GM19395 (cell line): ENCODE measurements around the gene RFC4.

Source experiments
- ATAC-seq: cut with Tn5 transposase; IDR thresholded peaks from one replicate; pipeline ENCODE4 v1.9.1; 2021; ENCODE audit warnings: mild to moderate bottlenecking, moderate library complexity; ENCODE audit not compliant: unreplicated experiment

Gene RFC4

DNA sequence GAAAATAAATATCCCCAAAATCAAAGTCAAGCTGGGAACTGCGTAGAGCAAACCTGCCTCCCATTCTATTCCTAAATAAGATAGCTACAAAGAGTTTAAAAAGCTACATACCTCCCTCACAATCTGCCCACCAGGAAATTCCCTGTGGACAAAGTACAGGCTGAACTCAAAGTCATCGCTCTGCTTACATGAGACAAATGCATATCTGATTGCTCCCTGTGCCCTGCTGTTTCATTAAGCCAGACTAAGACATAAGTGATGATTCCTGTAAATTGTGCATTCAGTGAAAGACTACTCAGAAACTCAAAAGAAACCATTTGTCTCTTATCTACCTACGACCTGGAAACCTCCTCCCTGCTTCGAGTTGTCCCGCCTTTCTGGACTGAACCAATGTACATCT, 51.4 kb downstream of the RFC4 start:
- ATAC-seq = no peak

DNA sequence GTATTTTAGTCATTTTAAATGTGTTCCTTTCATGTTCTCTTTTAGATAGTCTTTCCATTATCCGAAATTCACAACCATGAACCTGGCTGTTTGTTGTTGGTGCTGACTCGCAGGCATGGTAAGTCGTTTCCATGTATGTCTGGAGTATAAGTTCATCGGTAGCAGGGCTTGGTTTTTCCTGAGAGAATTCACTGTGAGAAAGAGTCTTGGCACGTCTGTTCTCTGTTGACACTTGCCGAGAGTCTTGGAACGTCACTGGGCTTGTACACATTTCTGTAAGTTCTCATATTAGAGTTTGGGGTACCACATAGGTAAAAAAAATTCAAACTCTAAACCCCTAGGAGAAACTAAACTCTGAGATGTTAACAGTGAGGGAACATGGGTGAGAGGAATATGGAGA, 52.3 kb downstream of the RFC4 start:
- ATAC-seq = no peak

DNA sequence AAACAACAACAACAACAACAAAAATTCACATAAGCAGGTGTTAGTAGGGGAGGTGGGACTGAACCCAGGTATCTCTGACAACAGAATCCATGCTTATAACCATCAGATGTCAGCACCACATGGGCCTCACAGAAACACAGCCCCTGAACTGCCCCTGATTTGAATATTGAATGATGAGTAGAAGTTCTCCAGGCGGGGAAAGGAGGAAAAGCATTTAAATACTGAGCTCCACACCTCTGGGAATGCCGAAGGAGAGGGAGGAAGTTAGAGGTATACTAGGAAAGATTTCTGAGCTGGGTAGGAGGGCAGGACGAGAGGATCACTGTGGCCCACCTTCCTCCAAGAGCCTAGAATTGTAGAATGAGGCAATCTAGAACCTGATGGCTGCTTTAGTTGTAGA, 54.8 kb downstream of the RFC4 start:
- ATAC-seq = no peak

DNA sequence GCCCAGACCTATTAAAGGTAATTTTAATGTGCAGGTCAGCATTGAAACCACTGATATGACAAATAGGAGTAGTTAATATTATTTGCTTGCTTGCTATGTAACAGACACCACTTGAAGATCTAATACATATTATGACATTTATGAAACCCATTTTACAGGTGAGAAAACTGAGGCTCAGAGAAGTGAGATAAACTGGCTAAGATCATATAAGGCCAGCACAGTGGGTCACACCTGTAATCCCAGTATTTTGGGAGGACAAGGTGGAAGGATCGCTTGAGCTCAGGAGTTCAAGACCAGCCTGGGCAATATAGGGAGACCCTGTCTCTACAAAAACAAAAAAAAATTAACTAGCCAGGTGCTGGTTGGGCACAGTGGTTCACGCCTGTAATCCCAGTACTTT, 56.0 kb downstream of the RFC4 start:
- ATAC-seq = no peak

DNA sequence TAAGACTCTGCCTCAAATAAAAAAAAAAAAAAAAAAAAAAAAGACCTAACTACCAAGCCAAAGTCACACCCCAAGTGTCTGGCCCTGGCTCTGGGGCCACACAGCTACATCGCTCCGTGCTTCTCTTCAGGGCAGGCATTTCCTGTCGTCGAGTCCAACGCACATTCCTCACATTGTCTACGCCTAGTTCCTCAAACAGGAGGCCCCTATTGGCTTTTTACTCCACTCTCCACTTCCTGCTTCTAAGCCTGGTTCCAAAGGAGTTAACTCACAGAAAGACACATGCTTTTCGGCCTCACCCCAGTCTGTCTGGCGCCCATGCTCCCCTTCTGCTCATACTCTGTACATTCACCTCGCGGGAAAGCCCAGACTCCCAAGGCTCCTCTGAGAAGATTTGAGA, 60.3 kb downstream of the RFC4 start:
- ATAC-seq = no peak

DNA sequence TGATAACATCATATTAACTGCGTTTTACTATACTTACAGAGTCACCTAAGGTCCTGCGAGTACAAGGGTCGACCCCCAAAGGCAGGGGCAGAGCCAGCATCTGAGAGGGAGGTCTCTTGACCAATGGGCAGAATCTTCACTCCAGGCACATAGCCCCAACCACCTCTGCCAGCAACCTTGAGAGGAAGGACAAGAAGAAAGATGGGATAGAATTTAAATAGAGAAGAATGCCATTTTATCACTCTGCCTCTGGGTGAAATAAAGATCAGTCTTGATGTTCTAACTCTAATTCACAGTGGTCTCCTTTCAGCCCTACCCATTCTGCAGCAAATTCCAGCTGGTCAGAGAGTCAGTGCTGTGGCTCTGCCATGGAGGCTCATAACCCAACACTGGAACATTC, 62.6 kb downstream of the RFC4 start:
- no peak for ATAC-seq

DNA sequence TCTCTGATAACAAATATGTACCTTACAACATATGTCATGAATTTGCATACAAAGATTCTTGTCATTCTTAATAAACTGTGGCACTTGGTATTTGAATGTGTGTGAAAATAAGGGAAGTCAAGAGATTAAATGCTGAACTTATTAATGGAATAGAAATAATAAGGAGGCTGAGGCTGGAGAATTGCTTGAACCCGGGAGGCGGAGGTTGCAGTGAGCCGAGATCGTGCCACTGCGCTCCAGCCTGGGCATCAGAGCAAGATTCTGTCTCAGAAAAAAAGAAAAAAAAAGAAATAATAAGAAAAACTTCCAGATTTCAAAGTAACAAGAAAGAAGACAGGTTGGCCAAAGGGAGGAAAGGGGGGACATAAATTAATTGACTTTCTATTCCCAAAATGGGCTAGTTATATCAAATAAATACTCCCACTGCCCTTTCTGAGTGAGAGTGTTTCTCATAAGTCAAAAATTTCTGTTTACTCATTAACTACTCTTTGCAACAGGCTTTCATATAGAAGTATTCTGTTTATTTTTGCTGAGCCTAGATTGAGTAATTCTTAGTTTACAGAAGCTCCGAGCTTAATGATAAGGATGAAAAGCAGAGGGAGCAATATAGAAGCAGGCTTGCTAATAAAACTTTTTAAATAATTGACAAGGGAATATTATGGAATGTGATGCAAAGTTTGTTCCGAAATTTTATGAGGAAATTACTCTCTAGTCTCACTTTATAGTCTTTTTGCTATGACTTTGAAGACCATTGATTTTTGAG, 63.5 kb downstream of the RFC4 start:
- no peak for ATAC-seq
